Activated CD8-positive, alpha-beta memory T cell treated with anti-CD3 and anti-CD28 coated beads, Interleukin-2, amount 50 U/mL, for 24 hours (primary cell): ENCODE data around the gene RIPOR3.
"Not testable (repeated sequence)": the region's sequence is repeated elsewhere in the genome, so short reads cannot be mapped to it uniquely, and the experiment has no call there.

Source experiments
- DNase-seq: peaks from one replicate; pipeline ENCODE4 v3.0.0-alpha.2; 2020; ENCODE audit errors: extremely low read depth

Gene RIPOR3

GRCh38 chr20:50704971-50705370 is 13.6 kb upstream of the RIPOR3 start:
- no peak for DNase-seq

DNA sequence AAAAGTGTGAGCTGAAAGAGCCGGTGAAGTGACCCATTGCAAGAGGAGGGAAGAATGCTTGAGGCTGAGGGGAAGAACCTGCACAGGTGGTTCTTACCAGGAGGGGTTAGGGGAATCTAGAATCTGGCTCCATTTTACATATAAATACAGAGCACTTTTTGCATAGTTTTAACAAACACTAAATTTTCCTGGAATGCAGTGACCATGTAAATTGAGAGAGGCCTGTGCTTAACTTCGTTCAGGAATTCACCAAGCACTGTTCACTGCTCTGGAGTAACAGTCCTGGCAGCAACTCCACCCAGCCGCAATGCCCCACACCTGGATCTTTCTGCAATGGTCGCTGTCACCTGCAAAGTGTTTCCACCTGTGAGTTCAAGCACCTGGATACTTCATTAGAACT is 13.2 kb upstream of the RIPOR3 start:
- no peak for DNase-seq

- not testable (repeated sequence) for DNase-seq
Measured at GRCh38 chr20:50703651-50704438, 12.5 kb upstream of the RIPOR3 start.

GRCh38 chr20:50701041-50701963 is 10.0 kb upstream of the RIPOR3 start:
- no peak for DNase-seq

- DNase-seq: no peak
Measured at GRCh38 chr20:50699688-50700087, 8.3 kb upstream of the RIPOR3 start.

DNA sequence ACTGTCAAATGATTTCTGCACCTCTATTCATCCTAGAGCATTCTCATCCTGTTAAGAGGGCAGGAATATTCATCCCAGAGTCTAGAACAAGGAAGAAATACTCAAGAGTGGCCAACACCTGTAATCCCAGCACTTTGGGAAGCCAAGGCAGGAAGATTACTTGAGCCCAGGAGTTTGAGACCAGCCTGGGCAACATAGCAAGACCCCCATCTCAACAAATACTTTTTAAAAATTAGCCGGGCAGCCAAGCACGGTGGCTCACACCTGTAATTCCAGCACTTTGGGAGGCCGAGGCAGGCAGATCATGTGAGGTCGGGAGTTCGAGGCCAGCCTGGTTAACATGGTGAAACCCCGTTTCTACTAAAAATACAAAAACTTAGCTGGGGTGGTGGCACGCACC is 6.9 kb upstream of the RIPOR3 start:
- not testable (repeated sequence) for DNase-seq

GRCh38 chr20:50695135-50695872 is 4.0 kb upstream of the RIPOR3 start:
- DNase-seq: no peak

- DNase-seq: no peak
Measured at GRCh38 chr20:50694379-50695134, 3.2 kb upstream of the RIPOR3 start.

DNA sequence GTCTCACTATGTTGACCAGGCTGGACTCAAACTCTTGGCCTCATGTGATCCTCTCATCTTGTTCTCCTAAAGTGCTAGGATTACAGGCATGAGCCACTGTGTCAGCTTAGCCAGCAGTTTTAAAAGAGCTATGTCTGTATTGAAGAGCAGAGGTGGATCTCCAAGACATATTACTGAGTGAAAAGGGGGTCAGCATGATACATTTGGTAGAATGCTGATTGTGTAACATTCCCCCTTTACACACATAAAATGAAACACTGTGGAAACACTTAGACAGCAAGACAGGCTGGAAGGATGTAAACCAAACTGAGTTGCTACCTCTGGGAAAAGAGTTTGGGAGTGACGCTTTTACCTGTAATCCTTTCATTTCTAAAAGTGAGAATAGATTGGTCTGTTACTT is 1.7 kb upstream of the RIPOR3 start:
- no peak for DNase-seq

- DNase-seq: no peak
Measured at GRCh38 chr20:50692552-50692933, 1.2 kb upstream of the RIPOR3 start.

DNA sequence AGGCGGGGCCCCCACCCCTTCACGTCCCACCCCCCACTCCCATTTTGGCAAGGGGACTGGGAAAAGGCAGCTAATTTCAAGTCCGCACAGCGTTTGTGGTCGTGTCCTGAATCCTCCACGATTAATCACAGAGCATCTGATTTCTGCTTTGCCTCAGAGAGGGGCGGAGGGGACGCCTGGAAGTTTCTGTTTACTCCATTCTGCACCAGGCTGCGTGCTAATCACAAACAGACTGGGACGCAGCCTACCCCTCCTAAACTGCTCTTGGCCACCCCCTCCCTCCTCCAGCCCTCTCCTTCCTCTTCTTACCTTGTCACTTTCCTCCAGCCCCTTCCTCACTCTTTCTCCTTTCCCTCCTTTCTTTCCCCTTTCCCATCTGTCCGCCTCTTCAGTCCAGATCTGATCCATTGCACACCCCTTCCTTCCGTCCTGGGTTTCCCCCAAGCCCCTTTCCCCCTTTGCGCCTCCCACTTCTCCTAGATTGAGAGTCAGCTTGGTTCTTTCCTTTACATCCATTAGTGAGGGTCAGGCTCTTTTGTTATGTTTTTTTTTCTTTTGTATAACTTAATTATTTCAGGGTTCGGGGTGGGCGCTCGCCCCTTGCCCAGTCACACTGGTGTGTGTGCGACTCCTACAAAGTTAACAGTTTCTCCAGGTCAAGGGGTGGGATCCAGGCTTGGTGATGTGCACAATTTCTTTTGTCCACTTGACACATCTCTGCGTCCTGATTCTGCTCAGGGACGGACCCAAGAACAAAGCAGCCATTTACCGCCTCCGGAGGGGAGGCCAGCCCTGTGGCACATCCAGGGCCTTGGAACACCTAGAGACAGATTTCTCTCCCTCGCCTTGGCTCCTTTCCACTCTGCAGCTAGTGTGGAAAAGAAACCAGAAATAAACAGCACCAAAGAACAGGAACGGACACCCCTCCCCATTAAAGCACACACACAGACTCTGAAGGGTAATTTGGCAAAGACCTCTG is 520 bp upstream of the RIPOR3 start:
- DNase-seq: no peak

DNA sequence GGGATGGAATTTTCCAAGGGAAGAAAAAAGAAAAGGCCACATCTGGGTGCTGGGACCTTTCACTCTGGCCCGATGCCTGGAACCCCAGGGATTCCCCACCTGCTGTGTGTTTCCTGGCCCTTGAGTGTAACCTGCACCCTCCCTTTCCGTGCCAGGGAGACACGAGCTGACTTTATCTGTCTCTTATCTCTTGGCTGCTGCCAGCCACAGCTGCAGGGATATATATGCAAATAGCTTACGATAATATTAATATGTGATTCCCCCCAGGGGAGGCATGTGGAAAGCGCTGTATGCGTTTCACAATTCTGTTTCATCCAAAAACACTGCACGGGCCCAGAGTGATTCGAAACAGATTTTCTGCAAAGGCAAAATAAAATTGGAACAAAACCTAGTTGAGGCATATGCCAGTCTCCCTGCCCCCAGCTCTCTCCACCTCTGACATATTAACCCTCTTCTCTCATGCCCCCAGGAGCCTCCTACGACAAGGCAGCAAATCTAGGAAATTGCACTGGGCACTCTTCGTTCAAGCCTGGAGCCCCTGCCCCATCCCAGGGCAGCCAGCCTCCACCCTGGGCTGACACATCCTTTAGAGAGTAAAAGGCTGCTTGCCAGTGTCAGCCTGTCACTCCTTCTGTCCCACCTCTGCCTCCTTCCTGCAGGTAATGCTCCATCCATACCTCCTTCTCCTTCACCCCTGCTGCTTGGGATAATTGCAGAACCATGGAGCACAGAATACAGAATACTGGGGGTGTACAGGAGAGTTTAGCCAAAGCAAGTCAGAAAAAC is 1.3 kb downstream of the RIPOR3 start:
- DNase-seq: no peak

DNA sequence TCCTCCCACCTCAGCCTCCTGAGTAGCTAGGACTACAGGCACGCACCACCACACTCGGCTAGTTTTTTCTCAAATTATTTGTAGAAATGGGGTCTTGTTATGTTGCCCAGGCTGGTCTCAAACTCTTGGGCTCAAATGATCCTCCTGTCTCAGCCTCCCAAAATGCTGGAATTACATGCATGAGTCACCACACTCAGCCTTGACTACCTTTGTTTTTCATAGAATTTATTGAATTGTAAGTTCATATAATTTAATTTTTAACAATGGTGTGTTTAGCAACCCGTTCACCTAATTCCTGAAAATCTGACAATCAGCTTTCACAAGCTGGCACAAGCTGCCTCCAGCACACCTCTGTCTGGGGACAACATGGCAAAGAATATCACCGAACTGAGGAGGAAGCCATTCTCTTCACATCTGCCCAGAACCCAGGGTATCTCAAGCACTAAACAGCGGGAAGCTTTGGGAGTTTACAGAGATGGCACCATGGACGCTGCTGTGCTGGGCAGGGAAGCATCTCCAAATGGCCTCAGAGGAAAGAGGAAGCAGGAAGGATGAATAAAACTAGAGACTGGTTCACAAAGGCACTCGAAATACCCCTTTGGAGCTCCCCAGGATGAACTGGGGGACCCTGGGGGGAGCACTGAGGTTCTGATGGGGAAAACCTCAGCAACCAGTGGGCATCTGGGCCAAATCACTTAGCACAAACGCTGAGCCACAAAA is 2.9 kb downstream of the RIPOR3 start:
- no peak for DNase-seq

GRCh38 chr20:50686821-50687220 is 4.5 kb downstream of the RIPOR3 start:
- no peak for DNase-seq

- no peak for DNase-seq
Measured at GRCh38 chr20:50683570-50683969, 7.8 kb downstream of the RIPOR3 start.

GRCh38 chr20:50682947-50683530 is 8.3 kb downstream of the RIPOR3 start:
- no peak for DNase-seq

GRCh38 chr20:50682065-50682464 is 9.3 kb downstream of the RIPOR3 start:
- no peak for DNase-seq

- no peak for DNase-seq
Measured at GRCh38 chr20:50681359-50682064, 9.8 kb downstream of the RIPOR3 start.
